H1 (cell line): Measurements from ENCODE around the gene MRC2. TPM values are rescaled to one million over a fixed set of nuclear protein-coding genes. Genes with fewer than 3 reads are reported as not detected.

Experiments used
- ASH2L ChIP-seq: fragments of 200-600, 300-600 bp; sonication (generic); IDR thresholded peaks from one replicate; pipeline ENCODE4 v1.7.1; 2017; ENCODE audit warnings: low read length
- CBX5 ChIP-seq: fragments of 300-800, 300-1000 bp; sonication (generic); IDR thresholded peaks from 2 replicates; pipeline ENCODE4 v1.7.1; 2016; ENCODE audit warnings: antibody characterized with exemption, low read length, low read depth
- CHD1 ChIP-seq: IDR thresholded peaks from 2 replicates; pipeline ENCODE4 v1.6.1; 2012; ENCODE audit warnings: low read depth, low read length, improper control_type of control experiment
- CHD2 ChIP-seq: IDR thresholded peaks from 2 replicates; pipeline ENCODE4 v1.6.1; 2012; ENCODE audit warnings: low read length, improper control_type of control experiment
- FOSL1 ChIP-seq: IDR thresholded peaks from 2 replicates; pipeline ENCODE4 v1.6.1; 2011; ENCODE audit warnings: mild to moderate bottlenecking, low read depth, low read length, moderate library complexity; ENCODE audit not compliant: insufficient read depth
- HDAC6 ChIP-seq: IDR thresholded peaks from one replicate; pipeline ENCODE4 v1.7.1; 2012; ENCODE audit warnings: low read depth, mild to moderate bottlenecking, inconsistent platforms, low read length, moderate library complexity
- JUND ChIP-seq: IDR thresholded peaks from 2 replicates; pipeline ENCODE4 v1.6.1; 2011; ENCODE audit warnings: mild to moderate bottlenecking, improper control_type of control experiment, low read length
- KDM1A ChIP-seq: fragments of 200-600, 300-600 bp; sonication (generic); IDR thresholded peaks from 2 replicates; pipeline ENCODE4 v1.7.1; 2016; ENCODE audit warnings: mild to moderate bottlenecking, low read length, borderline replicate concordance
- KDM5A ChIP-seq: fragments of 200-600 bp; IDR thresholded peaks from 2 replicates; pipeline ENCODE4 v1.7.1; 2012; ENCODE audit warnings: mild to moderate bottlenecking, low read length, inconsistent platforms, mixed read lengths
- MAFK ChIP-seq: IDR thresholded peaks from 2 replicates; pipeline ENCODE4 v1.6.1; 2012; ENCODE audit warnings: low read depth, mild to moderate bottlenecking, improper control_type of control experiment, low read length
- NRF1 ChIP-seq: IDR thresholded peaks from 2 replicates; pipeline ENCODE4 v1.6.1; 2011; ENCODE audit warnings: mild to moderate bottlenecking, low read depth, low read length, improper control_type of control experiment
- PHF8 ChIP-seq: fragments of 200-600 bp; sonication (generic); conservative IDR thresholded peaks from 2 replicates; pipeline ENCODE4 v1.7.1; 2012; ENCODE audit warnings: low read depth, mild to moderate bottlenecking, inconsistent platforms, low read length, moderate library complexity
- POLR2AphosphoS5 ChIP-seq: IDR thresholded peaks from 2 replicates; pipeline ENCODE4 v1.6.1; 2011; ENCODE audit warnings: low read depth, low read length
- RFX5 ChIP-seq: IDR thresholded peaks from 2 replicates; pipeline ENCODE4 v1.6.1; 2011; ENCODE audit warnings: low read depth, low read length, improper control_type of control experiment, borderline replicate concordance
- SAP30 ChIP-seq: fragments of 300-600 bp; sonication (generic); IDR thresholded peaks from 2 replicates; pipeline ENCODE4 v1.7.1; 2012; ENCODE audit warnings: low read length, moderate library complexity, mild to moderate bottlenecking, inconsistent platforms; ENCODE audit not compliant: insufficient read depth, insufficient replicate concordance
- SIN3A ChIP-seq, 2 experiments: IDR thresholded peaks in 1 of 2; conservative IDR thresholded peaks in 1 of 2; 2 replicates each; pipeline ENCODE4 v1.6.1; 2011 to 2012; ENCODE audit warnings: low read length in 2 of 2, improper control_type of control experiment in 1 of 2, low read depth in 1 of 2, mild to moderate bottlenecking in 1 of 2
- SP1 ChIP-seq: IDR thresholded peaks from 2 replicates; pipeline ENCODE4 v1.6.1; 2011; ENCODE audit warnings: low read depth, low read length
- SP2 ChIP-seq: IDR thresholded peaks from 2 replicates; pipeline ENCODE4 v1.6.1; 2012; ENCODE audit warnings: mild to moderate bottlenecking, low read length, inconsistent platforms
- SRF ChIP-seq: IDR thresholded peaks from 2 replicates; pipeline ENCODE4 v1.6.1; 2011; ENCODE audit warnings: mild to moderate bottlenecking, low read depth, low read length, moderate library complexity
- TAF1 ChIP-seq: IDR thresholded peaks from 2 replicates; pipeline ENCODE4 v1.6.1; 2011; ENCODE audit warnings: mild to moderate bottlenecking, low read depth, low read length
- TAF7 ChIP-seq: optimal IDR thresholded peaks from 2 replicates; pipeline ENCODE3; 2011; ENCODE audit warnings: low read depth, mild to moderate bottlenecking, inconsistent platforms, low read length, moderate library complexity, borderline replicate concordance
- TEAD4 ChIP-seq: IDR thresholded peaks from 2 replicates; pipeline ENCODE4 v1.6.1; 2012; ENCODE audit warnings: low read depth, low read length, inconsistent platforms, mixed read lengths
- YY1 ChIP-seq: IDR thresholded peaks from 2 replicates; pipeline ENCODE4 v1.6.1; 2011; ENCODE audit warnings: low read depth, mild to moderate bottlenecking, low read length
- polyA plus RNA-seq, 7 experiments: library from polyadenylated mRNA; depleted of rRNA in 3 of 7; stranded (reverse) in 5 of 7; unstranded in 2 of 7; fragments of >200 nt in 5 of 7; fragments of 200-250 nt in 2 of 7; gene quantifications; 1 replicate in 5 of 7; 2 replicates in 1 of 7; 4 replicates in 1 of 7; pipeline versions ENCODE4 v1.2.1 to v1.2.3, GENCODE V29; 2011 to 2013; ENCODE audit warnings: missing spikeins in 2 of 7, mixed read lengths in 2 of 7
- total RNA-seq: library from RNA; stranded (reverse); fragmentation: NEBNext Ultra II Directional; extraction: Animal tissue kit (Norgen Biotek cat#: 25700); gene quantifications from 2 replicates; pipeline ENCODE4 v1.2.1, GENCODE V29; 2021
- TF ChIP-seq, protein P1 (sequence below): IDR thresholded peaks from 2 replicates; pipeline ENCODE4 v1.6.1; 2011; ENCODE audit warnings: low read depth, mild to moderate bottlenecking, low read length; ENCODE audit not compliant: insufficient read depth
- TF ChIP-seq, protein P2 (sequence below): IDR thresholded peaks from 2 replicates; pipeline ENCODE4 v1.6.1; 2012; ENCODE audit warnings: inconsistent platforms

MRC2 gene
- total and polyA plus RNA-seq, 2 of the 8 experiments (the other 6 are each of a cell fraction or from before 2014, with no cell fraction given), result 7.0 to 24.2 TPM

DNA sequence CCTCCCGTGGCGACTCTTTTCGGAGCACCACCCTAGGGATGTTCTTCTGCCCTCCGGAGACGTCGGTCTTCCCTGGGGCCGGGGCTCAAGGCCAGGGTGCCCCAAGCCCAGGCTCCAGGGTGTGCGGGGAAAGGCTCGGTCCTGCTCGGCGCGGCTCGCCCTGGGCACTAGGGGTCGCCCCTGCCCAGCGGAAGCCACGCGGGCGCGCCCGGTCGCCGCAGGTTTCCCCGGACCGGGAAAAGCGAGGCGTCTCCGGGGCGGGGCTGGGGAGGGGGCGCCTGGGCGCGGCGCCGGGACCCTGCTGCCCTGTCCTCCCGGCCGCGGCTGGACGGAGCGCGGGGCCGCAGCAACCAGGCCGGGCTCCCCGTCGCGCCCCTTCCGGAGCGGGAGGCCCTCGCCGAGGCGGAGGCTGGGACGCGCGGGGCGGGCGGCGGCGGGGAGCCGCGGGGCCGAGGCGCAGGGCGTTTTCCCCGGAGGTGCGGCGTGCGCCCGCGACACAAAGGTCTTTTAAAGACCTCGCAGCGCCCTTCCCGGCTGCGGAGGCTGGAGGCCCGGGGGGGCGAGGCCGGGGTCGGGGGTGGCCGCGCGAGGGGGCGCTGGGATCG is 76.4 kb downstream of the MRC2 start (continued):
- no peak for TF ChIP-seq SRF
- no peak for TF ChIP-seq MAFK
- no peak for TF ChIP-seq SP2
- no peak for TF ChIP-seq KDM1A
- peak; percentile 54; the same call in 1 of the 2 replicates for TF ChIP-seq YY1
- TF ChIP-seq SP1, result no peak
- TF ChIP-seq RFX5, result no peak
- TF ChIP-seq CBX5, result no peak
- TF ChIP-seq FOSL1, result no peak
- no peak for TF ChIP-seq SIN3A (conservative IDR thresholded peaks at IDR 0.05 in 1 of 2, IDR thresholded peaks at IDR 0.05 in 1 of 2; ENCODE audit: low read depth in 1 of 2, low read length in 2 of 2)
- TF ChIP-seq NRF1, result no peak
- TF ChIP-seq CHD1, result no peak
- TF ChIP-seq TAF7, result no peak
- TF ChIP-seq TEAD4, result no peak
- no peak for TF ChIP-seq HDAC6
- TF ChIP-seq, protein P1, sequence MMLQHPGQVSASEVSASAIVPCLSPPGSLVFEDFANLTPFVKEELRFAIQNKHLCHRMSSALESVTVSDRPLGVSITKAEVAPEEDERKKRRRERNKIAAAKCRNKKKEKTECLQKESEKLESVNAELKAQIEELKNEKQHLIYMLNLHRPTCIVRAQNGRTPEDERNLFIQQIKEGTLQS, result no peak
- peak; percentile 46; the same call in 1 of the 2 replicates for TF ChIP-seq KDM5A
- TF ChIP-seq POLR2AphosphoS5, result no peak; the same call in 1 of the 2 replicates
- no peak for TF ChIP-seq CHD2
- peak; percentile 46; the same call in 1 of the 2 replicates for TF ChIP-seq TAF1
- TF ChIP-seq SAP30, result no peak
- TF ChIP-seq, protein P2, sequence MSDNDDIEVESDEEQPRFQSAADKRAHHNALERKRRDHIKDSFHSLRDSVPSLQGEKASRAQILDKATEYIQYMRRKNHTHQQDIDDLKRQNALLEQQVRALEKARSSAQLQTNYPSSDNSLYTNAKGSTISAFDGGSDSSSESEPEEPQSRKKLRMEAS, result peak; percentile 46
- 0 out of 2 replicates have a peak, but pooled peaks have one; percentile 9 for TF ChIP-seq JUND
- peak; percentile 12 for TF ChIP-seq ASH2L
- peak; percentile 73; the same call in 1 of the 2 replicates for TF ChIP-seq PHF8
